AG09319 (cell line): Measurements from ENCODE around the gene RAB19.

Source experiments
- DNase-seq: peaks from one replicate; pipeline ENCODE4 v3.0.0-alpha.2; 2010; ENCODE audit warnings: low read depth; ENCODE audit errors: extremely low read depth
- CTCF ChIP-seq: IDR thresholded peaks from 2 replicates; pipeline ENCODE4 v1.5.1; 2011; ENCODE audit warnings: low read depth, mild to moderate bottlenecking, inconsistent platforms, low read length, moderate library complexity

RAB19 gene

GRCh38 chr7:140390466-140391190, 13.2 kb upstream of the RAB19 start:
- no peak for TF ChIP-seq CTCF
- DNase-seq = no peak

- TF ChIP-seq CTCF = no peak
- DNase-seq = no peak
These were observed 12.2 kb upstream of the RAB19 start for GRCh38 chr7:140391634-140392033.

- DNase-seq = no peak
- no peak for TF ChIP-seq CTCF
These were observed 10.0 kb upstream of the RAB19 start for GRCh38 chr7:140393756-140394306.

GRCh38 chr7:140397784-140398750, 5.8 kb upstream of the RAB19 start, which contains the start of gene SLC37A3:
TSS of gene SLC37A3 (minus strand) at chr7:140398530. CDS start at chr7:140382526, 16,004 bp downstream.
- no peak for TF ChIP-seq CTCF
- DNase-seq = no peak

GRCh38 chr7:140398821-140399220, 5.0 kb upstream of the RAB19 start:
- no peak for TF ChIP-seq CTCF
- DNase-seq = no peak

GRCh38 chr7:140400381-140400780, 3.5 kb upstream of the RAB19 start:
- TF ChIP-seq CTCF = no peak
- no peak for DNase-seq
